ENCODE results near the gene PDE4B.

DNA sequence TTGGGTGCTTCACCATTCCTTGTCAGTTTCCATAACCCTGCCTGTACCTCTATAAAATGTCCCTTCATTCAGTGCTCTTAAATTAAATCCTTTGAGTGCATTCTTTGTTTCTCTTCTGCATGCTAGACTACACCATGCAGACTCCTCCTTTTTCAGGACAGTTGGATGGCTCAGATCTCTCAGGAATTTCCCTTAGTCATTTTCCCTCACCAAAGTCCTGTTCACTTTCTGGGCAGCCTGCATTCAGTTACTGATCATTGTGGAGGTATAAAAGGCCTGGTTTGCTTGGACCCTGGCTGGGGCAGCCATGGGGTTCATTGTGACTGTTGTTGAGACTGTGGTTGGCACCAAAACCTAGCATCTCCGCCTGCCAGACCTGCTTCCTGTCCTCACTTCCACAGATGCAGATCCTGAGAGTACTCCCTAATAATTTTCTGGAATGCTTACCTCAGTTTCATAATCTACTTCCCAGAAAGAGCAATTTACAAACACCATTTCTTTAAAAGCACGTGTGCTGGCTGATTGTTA is 88.4 kb downstream of the PDE4B start:
- TF ChIP-seq, protein P1, sequence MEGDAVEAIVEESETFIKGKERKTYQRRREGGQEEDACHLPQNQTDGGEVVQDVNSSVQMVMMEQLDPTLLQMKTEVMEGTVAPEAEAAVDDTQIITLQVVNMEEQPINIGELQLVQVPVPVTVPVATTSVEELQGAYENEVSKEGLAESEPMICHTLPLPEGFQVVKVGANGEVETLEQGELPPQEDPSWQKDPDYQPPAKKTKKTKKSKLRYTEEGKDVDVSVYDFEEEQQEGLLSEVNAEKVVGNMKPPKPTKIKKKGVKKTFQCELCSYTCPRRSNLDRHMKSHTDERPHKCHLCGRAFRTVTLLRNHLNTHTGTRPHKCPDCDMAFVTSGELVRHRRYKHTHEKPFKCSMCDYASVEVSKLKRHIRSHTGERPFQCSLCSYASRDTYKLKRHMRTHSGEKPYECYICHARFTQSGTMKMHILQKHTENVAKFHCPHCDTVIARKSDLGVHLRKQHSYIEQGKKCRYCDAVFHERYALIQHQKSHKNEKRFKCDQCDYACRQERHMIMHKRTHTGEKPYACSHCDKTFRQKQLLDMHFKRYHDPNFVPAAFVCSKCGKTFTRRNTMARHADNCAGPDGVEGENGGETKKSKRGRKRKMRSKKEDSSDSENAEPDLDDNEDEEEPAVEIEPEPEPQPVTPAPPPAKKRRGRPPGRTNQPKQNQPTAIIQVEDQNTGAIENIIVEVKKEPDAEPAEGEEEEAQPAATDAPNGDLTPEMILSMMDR (IDR thresholded peaks at IDR 0.05): no peak
- TF ChIP-seq POLR2A (IDR thresholded peaks at IDR 0.05; ENCODE audit: low read depth) (no peak), EP300 (IDR thresholded peaks at IDR 0.05) (no peak), POLR2AphosphoS5 (IDR thresholded peaks at IDR 0.05) (no peak)

Measured in esophagus muscularis mucosa (tissue), 4 donors.